ENCODE data around the gene GGTLC3. TPM values are rescaled to one million over a fixed set of nuclear protein-coding genes. Genes with fewer than 3 reads are reported as not detected.
"Not testable (repeated sequence)": the region's sequence is repeated elsewhere in the genome, so short reads cannot be mapped to it uniquely, and the experiment has no call there.

The GGTLC3 gene
- total RNA-seq, 1 experiment from 2014 or later: not detected

DNA sequence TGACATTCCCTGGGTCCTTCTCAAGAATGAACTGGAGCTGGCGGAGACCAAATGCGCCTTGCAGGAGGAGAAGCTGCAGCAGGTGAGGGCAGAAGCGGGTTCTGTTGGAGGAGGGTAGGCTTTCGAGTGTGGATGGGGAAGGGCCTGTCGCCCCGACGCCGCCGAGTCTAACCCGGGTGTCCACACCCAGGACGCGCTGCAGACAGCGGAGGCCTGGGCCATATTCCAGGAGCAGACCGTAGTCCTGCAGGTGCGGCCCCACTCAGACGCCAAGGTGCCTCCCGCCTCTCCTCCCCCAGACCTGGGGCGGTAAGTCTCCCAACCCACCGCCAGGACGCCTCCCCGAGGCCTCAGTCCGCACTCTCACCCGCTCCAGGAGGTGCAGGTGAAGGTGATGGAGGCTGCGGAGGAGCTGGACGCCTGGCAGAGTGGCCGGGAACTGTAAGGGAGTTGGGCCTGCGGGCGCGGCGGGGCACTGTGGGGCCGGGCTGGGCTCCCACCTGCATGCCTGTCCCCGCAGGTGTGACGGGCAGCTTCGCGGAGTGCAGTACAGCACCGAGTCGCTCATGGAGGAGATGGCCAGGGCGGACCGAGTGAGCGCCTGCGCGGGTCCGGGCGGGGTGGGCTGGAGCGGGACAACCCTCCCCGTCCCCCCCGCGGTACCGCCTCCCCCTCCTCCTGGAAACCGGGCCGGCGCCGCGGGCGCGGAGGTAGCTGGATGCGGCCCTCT is 11.6 kb upstream of the GGTLC3 start:
- H3K4me2 ChIP-seq; intact Hi-C loops (cut with micrococcal nuclease; ENCODE audit: unreplicated experiment); H3K36me3 ChIP-seq (ENCODE audit: low read depth); H3K27me3 ChIP-seq (ENCODE audit: insufficient read depth, low read depth); H3K9me2 ChIP-seq (ENCODE audit: insufficient read depth); H2AFZ ChIP-seq; CTCF ChIA-PET; POLR2A ChIA-PET (ENCODE audit: unreplicated experiment); H4K20me1 ChIP-seq (ENCODE audit: insufficient read depth); H3K9me3 ChIP-seq (ENCODE audit: insufficient read depth, low read depth); BruUV-seq (replicated peaks); H3K4me3 ChIP-seq; H3K79me2 ChIP-seq (ENCODE audit: low read depth); DNase-seq; H3F3A ChIP-seq (ENCODE audit: insufficient read depth, low read depth); H3K27ac ChIP-seq; H3K4me1 ChIP-seq (replicated peaks; ENCODE audit: insufficient read depth): not testable (repeated sequence)

DNA sequence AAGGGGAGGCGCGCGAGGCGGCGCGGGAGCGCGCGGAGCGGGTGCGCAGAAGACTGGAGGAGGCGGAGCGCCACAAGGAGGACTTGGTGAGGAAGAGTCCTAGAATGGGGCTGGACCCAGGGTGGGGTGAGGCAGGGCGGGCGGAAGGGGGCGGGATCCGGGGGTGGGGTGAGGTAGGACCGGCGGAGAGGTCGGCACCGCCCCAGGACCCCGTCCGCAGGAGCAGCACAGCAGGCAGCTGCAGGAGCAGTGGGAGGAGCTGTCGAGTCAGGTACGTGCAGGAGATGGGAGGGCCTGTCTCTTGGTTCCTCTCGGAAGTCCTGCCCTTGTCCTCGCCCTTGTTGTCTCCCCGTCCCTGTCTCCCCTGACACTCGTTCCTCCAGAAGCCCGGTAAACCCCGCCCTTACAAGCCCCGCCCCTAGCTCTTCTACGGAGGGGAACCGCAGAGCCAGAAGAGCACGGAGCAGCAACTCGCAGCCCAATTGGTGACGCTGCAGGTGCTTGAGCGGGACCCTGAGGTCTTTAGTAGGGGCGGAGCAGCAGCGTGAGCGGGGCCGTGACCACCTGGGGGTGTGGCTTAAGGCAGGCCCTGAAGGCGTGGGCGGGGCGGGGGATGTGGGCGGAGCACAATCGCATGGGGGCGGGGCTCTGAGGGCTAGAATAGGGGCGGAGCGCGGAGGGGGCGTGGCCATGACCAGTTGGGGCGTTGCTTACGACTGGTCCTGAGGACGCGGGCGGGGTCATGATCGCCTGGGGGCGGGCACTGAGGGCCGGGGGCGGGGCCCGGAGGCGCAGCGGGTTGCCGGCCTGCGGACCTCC is 10.8 kb upstream of the GGTLC3 start:
- H3K79me2 ChIP-seq (ENCODE audit: low read depth); H3K36me3 ChIP-seq (ENCODE audit: low read depth); H4K20me1 ChIP-seq (ENCODE audit: insufficient read depth); H3F3A ChIP-seq (ENCODE audit: insufficient read depth, low read depth); CTCF ChIA-PET; intact Hi-C loops (cut with micrococcal nuclease; ENCODE audit: unreplicated experiment); H3K4me3 ChIP-seq; H3K4me1 ChIP-seq (replicated peaks; ENCODE audit: insufficient read depth); H3K4me2 ChIP-seq; H3K9me2 ChIP-seq (ENCODE audit: insufficient read depth); H3K27me3 ChIP-seq (ENCODE audit: insufficient read depth, low read depth); BruUV-seq (replicated peaks); H3K9me3 ChIP-seq (ENCODE audit: insufficient read depth, low read depth); POLR2A ChIA-PET (ENCODE audit: unreplicated experiment); H2AFZ ChIP-seq; H3K27ac ChIP-seq: not testable (repeated sequence)
- peak; percentile 10 to 69 for DNase-seq

DNA sequence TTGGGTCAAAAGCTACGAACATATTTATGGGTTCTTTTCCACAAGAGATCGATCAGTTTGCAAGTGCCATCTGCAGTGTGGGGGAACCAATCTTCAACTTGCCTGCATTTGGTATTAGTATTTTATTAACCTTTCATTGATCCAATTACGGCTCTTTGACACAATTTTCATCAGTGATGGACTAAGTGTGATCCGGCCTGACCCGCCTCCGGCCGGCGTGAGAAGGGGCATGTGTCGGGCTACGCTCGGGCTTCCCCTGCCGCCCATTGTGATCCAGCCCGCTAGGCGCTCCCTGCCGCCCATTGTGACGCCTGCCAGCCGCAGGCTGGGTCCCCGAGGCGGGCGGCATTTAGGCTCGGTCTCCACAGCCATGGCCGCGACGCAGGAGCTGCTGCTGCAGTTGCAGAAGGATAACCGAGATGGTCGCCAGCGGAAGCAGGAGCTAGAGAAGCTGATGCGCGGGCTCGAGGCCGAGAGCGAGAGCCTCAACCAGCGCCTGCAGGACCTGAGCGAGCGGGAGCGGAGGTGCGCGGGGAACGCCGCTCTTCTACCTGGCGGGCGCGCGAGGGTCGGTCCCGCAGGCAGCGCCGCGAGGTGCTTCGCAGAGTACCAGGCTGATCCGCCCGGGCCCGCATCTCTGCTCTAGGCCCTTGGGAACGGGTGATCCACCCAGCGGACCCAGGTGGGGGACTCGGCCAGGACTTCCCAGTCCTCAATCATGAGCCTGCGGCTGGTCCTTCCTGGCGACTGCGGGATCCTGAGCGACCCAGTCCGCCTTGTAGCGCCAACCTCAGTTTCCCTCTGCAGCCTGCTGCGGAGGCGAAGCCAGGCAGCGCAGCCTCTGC is 10.0 kb upstream of the GGTLC3 start, which contains the start of gene TMEM191B:
Gene TMEM191B, plus strand, starts transcription at position 51 of the 845 bp plus-strand sequence. Its CDS starts 179 bp downstream, at position 230.
- H3K9me2 ChIP-seq (ENCODE audit: insufficient read depth); CTCF ChIA-PET; H3K79me2 ChIP-seq (ENCODE audit: low read depth): not testable (repeated sequence)

DNA sequence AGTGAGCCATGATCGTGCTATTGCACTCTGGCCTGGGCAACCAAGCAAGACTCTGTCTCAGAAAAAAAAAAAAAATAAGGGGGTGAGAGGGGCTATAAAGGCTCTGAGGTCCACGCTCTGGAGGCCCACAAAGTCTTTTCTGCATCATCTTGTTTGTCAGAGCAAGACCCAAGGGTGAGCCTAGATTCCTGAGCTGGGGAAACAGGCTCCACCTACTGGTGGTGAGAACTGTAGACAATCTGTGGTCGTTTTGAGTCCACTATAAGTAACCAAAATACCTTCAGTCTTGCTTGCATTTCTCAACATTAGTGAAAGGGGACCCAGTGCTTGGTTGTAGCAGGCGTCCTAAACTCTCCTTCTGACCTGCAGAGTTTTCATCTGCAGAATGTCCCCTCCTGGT is 5.4 kb upstream of the GGTLC3 start:
- CTCF ChIA-PET; H3K9me2 ChIP-seq (ENCODE audit: insufficient read depth); H3K36me3 ChIP-seq (ENCODE audit: low read depth); H3K4me1 ChIP-seq (replicated peaks; ENCODE audit: insufficient read depth); H4K20me1 ChIP-seq (ENCODE audit: insufficient read depth); BruUV-seq (replicated peaks); H3F3A ChIP-seq (ENCODE audit: insufficient read depth, low read depth); DNase-seq; H3K79me2 ChIP-seq (ENCODE audit: low read depth); H3K9me3 ChIP-seq (ENCODE audit: insufficient read depth, low read depth); H2AFZ ChIP-seq; POLR2A ChIA-PET (ENCODE audit: unreplicated experiment); intact Hi-C loops (cut with micrococcal nuclease; ENCODE audit: unreplicated experiment); H3K4me2 ChIP-seq; H3K27me3 ChIP-seq (ENCODE audit: insufficient read depth, low read depth); H3K4me3 ChIP-seq; H3K27ac ChIP-seq: not testable (repeated sequence)

More for the DNA sequence above, 10.0 kb upstream of the GGTLC3 start, which contains the start of gene TMEM191B:
- H3K9me3 ChIP-seq (ENCODE audit: insufficient read depth, low read depth); intact Hi-C loops (cut with micrococcal nuclease; ENCODE audit: unreplicated experiment); H2AFZ ChIP-seq; H3K4me3 ChIP-seq; H3K4me1 ChIP-seq (replicated peaks; ENCODE audit: insufficient read depth); DNase-seq; H3K4me2 ChIP-seq; H4K20me1 ChIP-seq (ENCODE audit: insufficient read depth); H3K36me3 ChIP-seq (ENCODE audit: low read depth); H3F3A ChIP-seq (ENCODE audit: insufficient read depth, low read depth); POLR2A ChIA-PET (ENCODE audit: unreplicated experiment); BruUV-seq (replicated peaks); H3K27ac ChIP-seq; H3K27me3 ChIP-seq (ENCODE audit: insufficient read depth, low read depth): not testable (repeated sequence)

DNA sequence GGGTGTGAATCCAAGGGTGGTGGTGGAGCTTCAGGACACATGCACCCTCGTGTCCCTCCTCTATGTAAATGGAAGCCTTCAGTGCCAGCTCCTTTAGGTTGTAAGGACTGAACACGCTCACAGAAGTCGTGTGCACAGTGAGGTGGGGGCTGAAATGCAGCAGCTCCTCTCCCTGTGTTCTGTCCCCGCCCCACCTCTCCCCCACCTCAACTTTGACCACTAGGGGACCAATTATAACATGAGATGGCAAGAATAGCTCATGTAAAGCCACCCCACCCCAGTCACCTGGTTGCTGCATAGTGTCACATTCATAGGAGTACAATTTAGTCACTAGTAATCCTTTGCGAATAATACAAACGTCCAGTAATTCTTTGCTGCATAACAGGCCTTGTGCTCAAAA is 4.8 kb upstream of the GGTLC3 start:
- H3K36me3 ChIP-seq (ENCODE audit: low read depth); POLR2A ChIA-PET (ENCODE audit: unreplicated experiment); H3K4me1 ChIP-seq (replicated peaks; ENCODE audit: insufficient read depth); intact Hi-C loops (cut with micrococcal nuclease; ENCODE audit: unreplicated experiment); H3K79me2 ChIP-seq (ENCODE audit: low read depth); H2AFZ ChIP-seq; H3K27me3 ChIP-seq (ENCODE audit: insufficient read depth, low read depth); CTCF ChIA-PET; BruUV-seq (replicated peaks); H4K20me1 ChIP-seq (ENCODE audit: insufficient read depth); H3F3A ChIP-seq (ENCODE audit: insufficient read depth, low read depth); H3K9me3 ChIP-seq (ENCODE audit: insufficient read depth, low read depth); H3K4me2 ChIP-seq; H3K4me3 ChIP-seq; H3K9me2 ChIP-seq (ENCODE audit: insufficient read depth); H3K27ac ChIP-seq; DNase-seq: not testable (repeated sequence)

DNA sequence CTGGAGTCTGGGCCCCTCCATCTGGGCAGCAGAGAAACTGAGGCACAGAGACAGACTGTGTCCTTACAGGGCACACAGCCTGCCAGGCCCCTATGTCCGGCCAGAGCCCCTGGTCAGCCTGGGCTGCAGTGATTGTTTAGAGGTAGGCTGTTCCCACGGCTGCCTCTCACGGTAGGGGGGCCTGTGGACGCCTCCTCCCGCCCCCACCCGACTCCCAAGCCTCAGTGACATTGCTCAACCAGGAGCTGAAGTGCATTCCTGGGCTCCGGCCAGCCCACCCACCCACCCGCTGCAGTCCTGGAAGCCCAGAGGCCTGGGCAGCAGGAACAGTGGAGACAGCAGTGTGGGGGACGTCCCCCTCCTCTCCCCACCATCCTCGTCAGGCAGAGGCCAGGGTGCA is 4.5 kb downstream of the GGTLC3 start:
- H3K27me3 ChIP-seq (ENCODE audit: insufficient read depth, low read depth); H3K9me2 ChIP-seq (ENCODE audit: insufficient read depth); H3K9me3 ChIP-seq (ENCODE audit: insufficient read depth, low read depth); H4K20me1 ChIP-seq (ENCODE audit: insufficient read depth); H3K27ac ChIP-seq; H3F3A ChIP-seq (ENCODE audit: insufficient read depth, low read depth); H3K36me3 ChIP-seq (ENCODE audit: low read depth); H3K4me2 ChIP-seq; H3K79me2 ChIP-seq (ENCODE audit: low read depth); intact Hi-C loops (cut with micrococcal nuclease; ENCODE audit: unreplicated experiment); H2AFZ ChIP-seq; DNase-seq; BruUV-seq (replicated peaks); H3K4me1 ChIP-seq (replicated peaks; ENCODE audit: insufficient read depth); POLR2A ChIA-PET (ENCODE audit: unreplicated experiment); CTCF ChIA-PET; H3K4me3 ChIP-seq: not testable (repeated sequence)

DNA sequence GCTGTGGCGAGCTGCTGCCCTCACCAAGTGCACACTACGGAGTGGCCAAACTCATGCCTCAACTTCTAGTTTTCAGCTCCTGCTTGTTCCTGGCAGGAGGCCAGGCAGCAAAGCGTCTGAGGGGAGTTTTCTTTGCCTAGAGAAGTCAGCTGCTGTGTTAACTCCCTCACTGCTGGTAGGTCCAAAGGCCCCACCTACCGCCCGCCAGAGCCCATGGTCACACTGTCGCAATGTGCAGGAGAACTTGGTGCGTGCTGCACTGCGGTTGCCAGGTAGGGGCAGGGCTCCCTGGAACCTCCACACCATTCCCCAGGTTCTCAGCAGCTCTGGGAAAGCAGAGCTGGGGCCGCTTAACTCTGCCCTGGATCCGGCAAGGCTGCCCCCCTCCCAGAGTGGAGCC is 5.6 kb downstream of the GGTLC3 start:
- H3K27ac ChIP-seq; DNase-seq; H3K4me2 ChIP-seq; CTCF ChIA-PET; H2AFZ ChIP-seq; POLR2A ChIA-PET (ENCODE audit: unreplicated experiment); H3K4me1 ChIP-seq (replicated peaks; ENCODE audit: insufficient read depth); H4K20me1 ChIP-seq (ENCODE audit: insufficient read depth); H3K4me3 ChIP-seq; H3K9me3 ChIP-seq (ENCODE audit: insufficient read depth, low read depth); intact Hi-C loops (cut with micrococcal nuclease; ENCODE audit: unreplicated experiment); H3K36me3 ChIP-seq (ENCODE audit: low read depth); H3K79me2 ChIP-seq (ENCODE audit: low read depth); BruUV-seq (replicated peaks); H3K27me3 ChIP-seq (ENCODE audit: insufficient read depth, low read depth); H3K9me2 ChIP-seq (ENCODE audit: insufficient read depth); H3F3A ChIP-seq (ENCODE audit: insufficient read depth, low read depth): not testable (repeated sequence)

All from PC-9 (cell line).